Stimulated activated effector memory CD8-positive, alpha-beta T cell treated with anti-CD3 and anti-CD28 coated beads, Interleukin-12 subunit alpha, Interleukin-12 subunit beta, amount 100 ng/mL, for 72 hours (primary cell): ENCODE data around the gene KCNC2.

ENCODE experiments used
- ATAC-seq: fragments of 150-1000 bp; cut with Tn5 transposase; 2 replicates; pipeline ENCODE4 v1.10.0; 2021
- DNase-seq, 2 donors: peaks; one replicate each; pipeline ENCODE4 v3.0.0; 2021 to 2022; ENCODE audit warnings: low spot score in 2 of 2
- H3K27ac Mint-ChIP-seq: one replicate; pipeline ENCODE4 v1.8.0; 2022; ENCODE audit warnings: mild to moderate bottlenecking, mixed read lengths
- H3K36me3 Mint-ChIP-seq: one replicate; pipeline ENCODE4 v1.8.0; 2022; ENCODE audit warnings: mild to moderate bottlenecking, mixed read lengths
- H3K4me1 Mint-ChIP-seq: one replicate; pipeline ENCODE4 v1.8.0; 2022; ENCODE audit warnings: mixed read lengths
- H3K4me3 Mint-ChIP-seq: one replicate; pipeline ENCODE4 v1.8.0; 2022; ENCODE audit warnings: mild to moderate bottlenecking, mixed read lengths
- H3K9me3 Mint-ChIP-seq: one replicate; pipeline ENCODE4 v1.8.0; 2022; ENCODE audit warnings: mixed read lengths

The KCNC2 gene

DNA sequence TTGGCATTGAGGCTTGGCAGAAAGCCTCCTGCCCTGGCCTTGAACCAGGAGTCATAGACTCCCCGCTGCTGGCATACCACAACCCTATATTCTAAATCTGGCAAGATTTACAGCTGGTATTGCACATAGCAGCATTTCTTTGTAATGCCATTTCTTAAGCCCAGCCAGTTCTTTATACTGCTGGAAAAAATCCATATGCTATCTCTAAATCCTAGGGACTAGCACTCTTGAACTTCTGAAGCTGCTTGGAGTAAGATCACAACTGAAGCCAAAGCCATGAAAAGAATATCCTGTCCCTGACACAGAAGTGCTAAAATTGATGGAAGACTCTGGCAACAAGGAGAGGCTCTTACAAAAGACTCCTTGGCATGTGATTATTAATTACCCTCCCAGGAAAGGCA is 89.3 kb downstream of the KCNC2 start:
- Mint-ChIP-seq H3K9me3 (no peaks in the 10 kb centered on the region), H3K27ac (no peak overlapping the region), H3K4me1 (no peaks in the 10 kb centered on the region), H3K36me3 (no peaks in the 10 kb centered on the region), H3K4me3 (no peak overlapping the region)
- DNase-seq (no peak), ATAC-seq (no peak)

DNA sequence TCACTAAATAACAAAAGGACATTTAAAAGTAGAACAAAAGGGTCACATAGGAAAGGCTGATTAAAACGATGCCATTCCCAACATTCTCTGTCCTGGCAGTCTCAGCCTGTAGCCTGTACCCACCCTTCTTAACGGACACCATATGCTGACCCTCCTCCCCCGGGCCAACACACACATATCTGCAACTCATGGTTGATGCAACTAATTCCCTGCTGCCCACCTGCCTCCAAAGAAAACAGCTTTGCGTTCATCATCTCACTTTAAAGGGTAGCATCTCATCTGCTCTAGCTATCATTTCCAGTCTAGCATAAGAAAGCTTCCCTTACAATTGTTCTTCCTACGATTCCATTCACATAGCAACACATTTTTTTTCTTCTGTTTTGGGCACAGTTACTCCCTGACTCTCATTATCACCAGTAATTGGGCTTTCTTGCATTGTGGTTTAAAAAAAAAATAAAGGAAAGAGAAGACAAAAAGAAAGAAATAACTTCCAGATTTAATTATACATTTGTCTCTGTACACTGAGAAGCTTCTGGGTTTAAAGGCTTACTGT is 92.9 kb downstream of the KCNC2 start:
- DNase-seq (no peak), ATAC-seq (no peak)
- no peak overlapping the region for H3K4me3 Mint-ChIP-seq
- no peaks in the 10 kb centered on the region for H3K4me1 Mint-ChIP-seq
- no peaks in the 10 kb centered on the region for H3K36me3 Mint-ChIP-seq
- H3K9me3 Mint-ChIP-seq: no peaks in the 10 kb centered on the region
- H3K27ac Mint-ChIP-seq: no peak overlapping the region

DNA sequence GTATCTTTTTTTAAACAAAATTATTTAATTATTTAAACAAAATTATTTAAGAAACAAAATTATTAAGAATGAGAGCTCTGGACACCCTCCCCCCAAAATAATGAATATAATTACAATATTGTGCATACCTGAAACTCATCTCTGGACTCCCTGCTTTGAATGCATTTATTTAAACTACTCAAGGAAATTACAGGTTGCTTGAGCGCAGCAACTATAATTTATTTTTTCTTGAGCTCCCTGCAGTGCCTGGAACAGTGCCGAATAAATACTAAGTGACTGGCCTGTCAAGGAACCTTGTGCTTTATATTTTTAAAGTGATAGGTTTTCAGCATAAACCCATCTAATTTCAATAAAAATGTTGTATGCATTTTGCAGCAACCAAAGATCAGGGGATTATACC is 93.9 kb downstream of the KCNC2 start:
- Mint-ChIP-seq H3K27ac (no peak overlapping the region), H3K36me3 (no peaks in the 10 kb centered on the region), H3K4me3 (no peak overlapping the region), H3K4me1 (no peaks in the 10 kb centered on the region), H3K9me3 (no peaks in the 10 kb centered on the region)
- DNase-seq (no peak), ATAC-seq (no peak)

DNA sequence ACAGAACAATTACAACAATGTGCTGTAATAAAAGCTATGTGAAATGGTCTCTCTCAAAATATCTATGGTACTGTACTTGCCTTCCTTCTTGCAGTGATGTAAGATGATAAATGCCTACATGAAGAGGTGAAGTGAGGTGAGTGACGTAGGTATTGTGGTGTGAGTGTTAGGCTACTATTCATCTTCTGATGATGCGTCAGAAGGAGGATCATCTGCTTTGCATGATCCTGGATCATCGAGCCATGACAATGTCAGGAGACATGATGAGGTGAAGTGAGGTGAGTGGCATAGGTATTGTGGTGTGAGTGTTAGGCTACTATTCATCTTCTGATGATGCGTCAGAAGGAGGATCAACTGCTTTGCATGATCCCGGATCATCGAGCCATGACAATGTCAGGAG is 105.8 kb downstream of the KCNC2 start:
- H3K4me3 Mint-ChIP-seq: no peak overlapping the region
- H3K9me3 Mint-ChIP-seq: no peaks in the 10 kb centered on the region
- ATAC-seq: no peak
- no peak for DNase-seq
- H3K36me3 Mint-ChIP-seq: no peaks in the 10 kb centered on the region
- no peak overlapping the region for H3K27ac Mint-ChIP-seq
- no peaks in the 10 kb centered on the region for H3K4me1 Mint-ChIP-seq

DNA sequence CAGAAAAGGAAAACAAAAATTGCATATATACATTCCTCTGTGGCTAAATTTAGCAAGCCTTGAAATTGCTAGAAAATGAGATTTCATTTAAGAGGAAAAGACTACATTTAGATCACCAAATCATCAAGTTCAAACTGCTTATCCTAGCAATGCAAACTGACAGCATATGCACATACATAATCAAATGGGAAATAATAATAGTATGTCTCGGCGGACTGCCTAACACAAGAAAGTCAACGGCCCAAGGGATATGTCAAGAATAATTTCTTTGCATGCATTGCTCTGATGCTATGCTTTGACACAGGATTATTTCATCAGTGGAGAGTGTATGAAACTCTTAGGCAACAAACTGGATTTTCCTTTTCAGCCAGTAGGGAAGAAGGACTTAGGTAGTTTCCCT is 107.9 kb downstream of the KCNC2 start:
- H3K9me3 Mint-ChIP-seq: no peaks in the 10 kb centered on the region

DNA sequence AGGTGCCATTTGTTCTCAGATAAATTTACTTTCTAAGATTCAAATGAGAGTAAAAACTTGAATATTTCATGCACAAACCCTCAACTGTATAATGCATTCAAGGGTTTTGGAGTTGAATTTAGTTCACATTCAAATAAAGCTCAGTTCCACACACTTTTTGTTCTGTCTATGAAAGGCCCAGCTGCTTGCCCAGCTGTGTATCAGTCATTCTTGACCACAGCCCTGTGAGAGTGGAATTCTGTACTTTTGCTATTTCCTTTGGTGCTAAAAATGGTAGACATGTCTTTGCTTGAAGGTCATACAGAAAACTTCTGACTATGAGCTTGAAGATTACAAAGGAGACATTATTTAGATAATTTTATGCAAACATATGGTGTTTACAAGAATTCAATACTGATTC is 110.4 kb downstream of the KCNC2 start:
- no peak for ATAC-seq

More for the DNA sequence above, 107.9 kb downstream of the KCNC2 start:
- no peak for DNase-seq
- Mint-ChIP-seq H3K4me3 (no peak overlapping the region), H3K27ac (no peak overlapping the region), H3K36me3 (no peaks in the 10 kb centered on the region), H3K4me1 (no peaks in the 10 kb centered on the region)
- ATAC-seq: no peak

DNA sequence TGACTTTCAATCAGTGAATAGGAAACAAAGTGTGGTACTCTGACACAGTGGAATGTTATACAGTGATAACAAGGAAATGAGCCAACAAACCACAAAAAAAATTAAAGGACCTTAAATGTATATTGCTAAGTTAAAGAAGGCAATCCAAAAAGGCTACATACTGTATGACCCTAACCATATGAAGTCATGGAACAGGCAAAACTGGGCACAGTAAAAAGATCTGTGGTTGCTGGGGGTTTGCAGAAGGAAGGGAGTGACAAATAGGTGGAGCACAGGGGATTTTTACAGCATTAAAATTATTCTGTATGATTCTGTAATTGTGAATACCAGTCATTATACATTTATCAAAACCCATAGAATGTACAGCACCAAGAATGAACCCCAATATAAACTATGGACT is 112.6 kb downstream of the KCNC2 start:
- ATAC-seq (no peak), DNase-seq (no peak)
- Mint-ChIP-seq H3K27ac (no peak overlapping the region), H3K9me3 (no peaks in the 10 kb centered on the region), H3K36me3 (no peaks in the 10 kb centered on the region), H3K4me3 (no peak overlapping the region), H3K4me1 (no peaks in the 10 kb centered on the region)

More for the DNA sequence above, 110.4 kb downstream of the KCNC2 start:
- no peak overlapping the region for H3K27ac Mint-ChIP-seq
- H3K36me3 Mint-ChIP-seq: no peaks in the 10 kb centered on the region
- no peak overlapping the region for H3K4me3 Mint-ChIP-seq
- no peak for DNase-seq
- H3K9me3 Mint-ChIP-seq: no peaks in the 10 kb centered on the region
- no peaks in the 10 kb centered on the region for H3K4me1 Mint-ChIP-seq

DNA sequence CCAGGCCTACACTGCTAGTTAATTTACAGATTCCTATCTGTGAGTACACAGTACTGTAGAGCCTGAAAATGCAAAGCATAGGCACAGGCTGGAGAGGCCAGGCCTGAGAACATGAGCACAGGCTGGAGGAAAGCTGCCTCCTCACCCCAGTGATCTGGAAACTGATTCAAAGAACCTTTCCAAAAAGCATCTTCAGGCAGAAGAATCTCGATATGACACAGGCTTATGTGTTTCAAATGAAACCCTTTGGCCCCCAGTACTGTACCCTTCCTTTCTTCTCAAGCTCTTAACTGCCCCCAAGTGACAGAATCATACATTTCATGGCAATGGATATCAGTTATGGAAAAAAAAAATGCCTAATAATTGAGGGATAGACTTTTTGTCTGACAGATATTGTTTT is 122.0 kb downstream of the KCNC2 start:
- Mint-ChIP-seq H3K27ac (no peak overlapping the region), H3K36me3 (no peaks in the 10 kb centered on the region), H3K4me1 (no peaks in the 10 kb centered on the region), H3K4me3 (no peak overlapping the region), H3K9me3 (no peaks in the 10 kb centered on the region)
- peak; percentile 77 for ATAC-seq
- peak in 1 of 2 donors; percentile 47 for DNase-seq

DNA sequence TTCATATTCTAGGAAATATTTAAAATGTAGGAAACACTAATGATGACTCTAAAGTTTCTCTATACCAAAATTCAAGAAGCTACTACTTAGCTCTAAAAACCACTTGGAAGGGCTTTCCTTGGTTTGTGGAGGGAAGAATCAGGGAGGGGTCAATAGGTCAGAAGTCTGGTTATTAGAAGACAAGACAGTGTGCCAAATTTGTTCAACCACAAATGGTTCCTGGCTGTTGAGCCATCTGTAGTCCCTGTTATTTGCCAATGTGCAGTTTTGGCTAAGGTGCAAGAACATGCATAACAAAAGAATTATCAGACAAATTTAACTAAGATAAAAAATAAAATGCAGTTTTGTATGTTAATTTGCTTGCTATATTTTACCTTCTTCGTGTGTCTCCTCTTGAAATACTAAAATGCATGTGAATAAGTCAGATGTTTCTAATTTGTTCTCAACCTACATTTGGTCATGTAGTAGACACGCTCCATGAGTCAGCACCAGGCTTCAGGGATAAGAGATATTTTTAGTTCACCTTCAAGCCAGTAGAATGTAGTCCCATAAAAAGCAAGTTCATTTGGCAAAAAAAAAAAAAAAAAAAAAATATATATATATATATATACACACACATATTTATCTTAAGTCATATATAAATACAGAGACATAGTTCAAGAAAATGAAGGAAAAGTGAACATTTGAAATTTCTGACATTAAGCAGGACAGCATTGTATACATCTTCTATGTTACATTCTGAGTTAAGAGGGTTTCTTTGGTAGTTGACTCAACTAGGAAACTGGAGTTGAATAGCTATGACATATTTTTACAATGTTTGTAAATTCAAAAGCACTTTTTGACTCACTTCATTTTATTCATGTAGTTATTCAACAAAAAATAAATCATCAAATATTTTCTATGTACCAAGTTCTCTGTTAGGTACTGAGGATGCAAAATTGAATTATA is 123.3 kb downstream of the KCNC2 start:
- no peak for DNase-seq
- no peaks in the 10 kb centered on the region for H3K9me3 Mint-ChIP-seq
- no peaks in the 10 kb centered on the region for H3K36me3 Mint-ChIP-seq
- H3K4me1 Mint-ChIP-seq: no peaks in the 10 kb centered on the region
- H3K4me3 Mint-ChIP-seq: no peak overlapping the region
- ATAC-seq: peak; percentile 81
- no peak overlapping the region for H3K27ac Mint-ChIP-seq

DNA sequence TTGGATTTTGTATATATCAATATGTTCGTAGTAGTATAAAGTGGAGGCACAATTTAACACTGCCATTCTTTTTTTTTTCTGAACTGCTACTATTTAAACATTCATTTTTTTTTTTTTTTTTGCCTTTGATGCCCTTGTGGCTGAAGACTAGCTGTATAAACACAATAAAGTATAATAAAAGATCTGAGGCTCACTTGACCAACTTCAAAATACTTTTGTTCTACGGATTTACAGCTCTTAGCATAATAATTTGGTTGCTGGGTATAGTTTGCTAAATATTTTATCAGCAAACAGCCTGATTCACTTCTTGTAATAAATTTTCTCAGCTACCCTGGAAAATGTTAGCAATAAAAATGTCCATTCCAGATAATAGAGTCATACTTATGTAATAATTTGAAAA is 128.3 kb downstream of the KCNC2 start:
- no peak overlapping the region for H3K27ac Mint-ChIP-seq
- DNase-seq (no peak), ATAC-seq (no peak)
- no peaks in the 10 kb centered on the region for H3K4me1 Mint-ChIP-seq
- no peaks in the 10 kb centered on the region for H3K9me3 Mint-ChIP-seq
- no peaks in the 10 kb centered on the region for H3K36me3 Mint-ChIP-seq
- no peak overlapping the region for H3K4me3 Mint-ChIP-seq

DNA sequence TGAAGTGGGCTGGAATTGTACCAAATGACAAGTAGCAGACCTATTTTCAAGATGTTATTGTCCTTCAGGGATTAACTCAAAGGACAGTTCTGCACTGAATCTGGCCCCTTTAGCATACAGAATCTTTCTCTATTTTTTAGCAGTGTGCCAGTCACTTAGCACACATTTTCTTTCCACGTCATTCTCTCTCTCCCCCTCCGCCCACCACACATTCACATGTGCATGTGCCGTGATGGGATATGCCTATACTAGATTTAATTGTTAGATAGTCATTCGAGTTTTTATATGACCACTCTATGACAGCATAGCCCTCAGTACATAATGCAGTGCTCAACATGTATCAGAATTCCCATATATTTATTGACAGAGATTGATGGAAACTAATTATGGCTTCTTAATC is 129.1 kb downstream of the KCNC2 start:
- DNase-seq (no peak), ATAC-seq (no peak)
- H3K27ac Mint-ChIP-seq: no peak overlapping the region
- H3K36me3 Mint-ChIP-seq: no peaks in the 10 kb centered on the region
- H3K4me1 Mint-ChIP-seq: no peaks in the 10 kb centered on the region
- H3K4me3 Mint-ChIP-seq: no peak overlapping the region
- no peaks in the 10 kb centered on the region for H3K9me3 Mint-ChIP-seq

DNA sequence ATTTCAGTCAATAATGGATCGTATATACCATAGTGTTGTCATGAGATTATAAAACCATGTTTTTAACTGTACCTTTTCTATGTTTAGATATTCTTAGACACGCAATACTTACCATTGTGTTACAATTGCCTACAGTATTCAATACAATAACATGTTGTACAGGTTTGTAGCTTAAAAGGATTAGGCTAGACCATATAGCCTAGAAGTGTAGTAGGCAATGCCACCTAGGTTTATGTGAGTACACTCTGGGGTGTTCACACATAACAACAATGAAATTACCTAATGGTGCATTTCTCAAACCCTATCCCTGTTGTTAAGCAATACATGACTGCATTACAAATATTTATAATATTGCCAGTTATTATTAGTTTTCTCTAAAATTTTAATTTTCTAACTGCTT is 144.2 kb downstream of the KCNC2 start:
- H3K4me1 Mint-ChIP-seq: no peaks in the 10 kb centered on the region
- H3K9me3 Mint-ChIP-seq: no peaks in the 10 kb centered on the region
- DNase-seq (no peak), ATAC-seq (no peak)
- H3K4me3 Mint-ChIP-seq: no peak overlapping the region
- H3K36me3 Mint-ChIP-seq: no peaks in the 10 kb centered on the region
- no peak overlapping the region for H3K27ac Mint-ChIP-seq

DNA sequence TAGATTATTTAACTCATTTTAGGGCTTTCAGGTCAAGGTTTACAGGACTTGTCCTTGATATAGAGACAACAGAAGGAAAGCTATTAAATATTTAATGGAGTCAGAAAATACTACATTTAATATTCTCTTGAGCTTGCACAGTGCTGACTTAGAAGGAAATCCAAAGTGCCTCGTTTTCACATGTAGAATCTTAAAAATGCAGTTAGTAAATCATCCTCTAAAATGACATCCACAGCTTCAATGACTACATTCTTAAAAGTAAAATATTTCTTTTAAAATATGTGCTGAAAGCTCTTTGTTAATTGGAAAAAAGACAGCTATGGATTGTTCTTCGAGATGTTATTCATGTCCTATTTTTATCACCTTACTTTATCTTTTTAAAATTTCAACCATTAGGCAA is 146.9 kb downstream of the KCNC2 start:
- ATAC-seq (no peak), DNase-seq (no peak)
- Mint-ChIP-seq H3K4me3 (no peak overlapping the region), H3K27ac (no peak overlapping the region), H3K36me3 (no peaks in the 10 kb centered on the region), H3K9me3 (no peaks in the 10 kb centered on the region), H3K4me1 (no peaks in the 10 kb centered on the region)

DNA sequence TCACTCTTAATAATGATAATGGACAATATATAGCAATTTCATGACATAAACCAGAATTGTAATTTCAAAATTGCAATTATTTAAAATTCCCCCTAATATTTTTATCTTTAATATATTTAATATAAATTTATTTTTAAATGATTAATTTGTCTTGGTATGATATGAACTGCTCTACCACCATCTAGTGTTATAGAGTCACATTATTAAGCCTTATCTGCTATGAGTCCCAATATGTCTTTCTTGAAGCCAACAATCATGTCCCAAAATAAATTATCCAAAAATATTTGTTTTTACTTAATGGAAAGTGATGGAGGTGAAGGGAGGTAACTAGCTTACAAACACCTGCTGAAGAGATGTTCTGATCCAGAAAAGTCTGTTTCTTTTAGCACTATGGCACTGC is 151.4 kb downstream of the KCNC2 start:
- Mint-ChIP-seq H3K27ac (no peak overlapping the region), H3K4me1 (no peaks in the 10 kb centered on the region), H3K4me3 (no peak overlapping the region), H3K9me3 (no peaks in the 10 kb centered on the region), H3K36me3 (no peaks in the 10 kb centered on the region)
- no peak for ATAC-seq
- no peak for DNase-seq

DNA sequence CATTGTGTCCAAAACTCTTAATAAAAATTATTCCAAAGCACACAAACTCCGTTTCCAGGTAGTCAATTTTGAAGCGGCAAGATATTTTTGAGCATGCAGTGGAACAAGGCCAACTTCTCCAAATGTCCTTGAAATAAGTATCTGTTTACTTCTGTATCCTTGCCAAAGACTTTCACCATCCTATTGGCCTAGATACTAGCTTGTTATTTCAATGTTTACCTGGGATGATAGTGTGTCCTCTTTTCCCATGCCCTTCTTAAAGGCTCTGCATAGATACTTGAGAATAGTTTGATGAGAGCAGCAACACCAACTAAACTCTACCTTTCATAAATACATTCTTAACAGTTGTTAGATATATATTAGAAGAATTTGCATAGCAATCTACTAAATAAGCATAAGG is 160.9 kb downstream of the KCNC2 start:
- no peaks in the 10 kb centered on the region for H3K36me3 Mint-ChIP-seq
- H3K27ac Mint-ChIP-seq: no peak overlapping the region
- ATAC-seq (no peak), DNase-seq (no peak)
- no peaks in the 10 kb centered on the region for H3K4me1 Mint-ChIP-seq
- no peaks in the 10 kb centered on the region for H3K9me3 Mint-ChIP-seq
- no peak overlapping the region for H3K4me3 Mint-ChIP-seq

DNA sequence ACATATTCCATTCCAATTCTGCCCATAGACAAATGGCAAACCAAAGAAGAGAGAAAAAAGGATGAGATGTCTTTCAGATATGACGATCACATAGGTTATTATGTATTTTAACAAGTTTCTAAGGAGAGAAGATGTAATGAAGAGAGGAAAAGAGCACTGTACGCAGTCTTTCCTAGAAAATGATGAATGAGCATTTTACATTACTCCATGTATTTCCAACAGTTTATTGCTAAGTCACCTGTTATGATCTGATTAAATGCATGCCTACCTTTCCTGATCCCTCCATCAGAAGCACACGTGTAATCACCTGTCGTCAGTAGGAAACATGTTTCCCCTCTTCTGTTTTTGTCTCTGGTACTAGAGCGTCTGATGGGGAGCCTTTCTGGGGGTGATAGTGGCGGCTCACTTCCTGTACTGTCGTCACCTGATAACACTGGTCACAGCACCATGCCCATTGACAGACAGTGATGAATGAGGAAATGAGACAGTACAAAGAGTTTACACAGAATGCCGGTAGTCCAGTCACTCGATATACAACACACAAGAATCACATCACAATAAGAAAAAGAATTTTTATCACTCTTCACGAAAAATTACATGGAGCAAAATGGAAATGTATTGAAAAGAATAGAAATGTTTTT is 161.6 kb downstream of the KCNC2 start:
- no peak overlapping the region for H3K4me3 Mint-ChIP-seq
- H3K27ac Mint-ChIP-seq: no peak overlapping the region
- DNase-seq (no peak), ATAC-seq (no peak)
- H3K4me1 Mint-ChIP-seq: no peaks in the 10 kb centered on the region
- no peaks in the 10 kb centered on the region for H3K36me3 Mint-ChIP-seq
- peaks cover under 1% of the 10 kb centered on the region for H3K9me3 Mint-ChIP-seq
